Measurements from ENCODE around the gene ZNF714. TPM values are rescaled to one million over a fixed set of nuclear protein-coding genes. Genes with fewer than 3 reads are reported as not detected.

The ZNF714 gene
- total RNA-seq (2014; rRNA removed; shearing (Covaris generic); ENCODE audit: low replicate concordance), result 17.2 and 44.9 TPM in 2 replicates

GRCh38 chr19:21082011-21082975, at the start of gene ZNF714:
TSS of gene ZNF714 (plus strand) at chr19:21082203. CDS start at chr19:21098269, 16,066 bp downstream.
- Histone ChIP-seq H3K4me3 (ENCODE audit: low read length) (peak within 1 kb of the TSS; percentile 88), H2AFZ (ENCODE audit: low read length) (peak within 1 kb of the TSS; percentile 70; the same call in 1 of the 2 replicates), H3K9me3 (ENCODE audit: low read length) (no peaks in the 10 kb centered on the region), H3K27me3 (ENCODE audit: low read length) (no peaks in the 10 kb centered on the region), H3K9me2 (replicated peaks; ENCODE audit: insufficient read depth, low read length) (no peaks in the 10 kb centered on the region), H3K27ac (ENCODE audit: low read length) (peak within 1 kb of the TSS; percentile 67; the same call in 1 of the 2 replicates), H3K4me1 (ENCODE audit: low read length) (peaks cover 23% of the 10 kb centered on the region), H3K36me3 (ENCODE audit: insufficient read depth, low read length) (peaks cover 31% of the 10 kb centered on the region), H4K20me1 (ENCODE audit: insufficient read depth, low read depth, low read length) (no peaks in the 10 kb centered on the region), H3K9ac (ENCODE audit: low read length) (peak within 1 kb of the TSS; percentile 86), H3K4me2 (ENCODE audit: low read depth, low read length, poor library complexity, severe bottlenecking) (peak within 1 kb of the TSS; percentile 75), H3K79me2 (ENCODE audit: low read length) (peaks cover 46% of the 10 kb centered on the region)
- DNase-seq, result peak; percentile 97

- Histone ChIP-seq H3K4me3 (ENCODE audit: low read length) (no peak overlapping the region), H2AFZ (ENCODE audit: low read length) (no peak overlapping the region), H3K27me3 (ENCODE audit: low read length) (no peaks in the 10 kb centered on the region), H3K27ac (ENCODE audit: low read length) (no peak overlapping the region), H3K4me2 (ENCODE audit: low read depth, low read length, poor library complexity, severe bottlenecking) (no peak overlapping the region), H3K4me1 (ENCODE audit: low read length) (no peaks in the 10 kb centered on the region), H3K9ac (ENCODE audit: low read length) (no peak overlapping the region), H3K36me3 (ENCODE audit: insufficient read depth, low read length) (peaks cover 78% of the 10 kb centered on the region), H3K9me2 (replicated peaks; ENCODE audit: insufficient read depth, low read length) (no peaks in the 10 kb centered on the region), H3K9me3 (ENCODE audit: low read length) (peaks cover 10% of the 10 kb centered on the region), H3K79me2 (ENCODE audit: low read length) (peaks cover 83% of the 10 kb centered on the region), H4K20me1 (ENCODE audit: insufficient read depth, low read depth, low read length) (no peaks in the 10 kb centered on the region)
- DNase-seq, result no peak
These were observed 37.0 kb upstream of the ZNF714 start for GRCh38 chr19:21045028-21045427.

GRCh38 chr19:21046489-21046888, 35.5 kb upstream of the ZNF714 start:
- H3K27me3 ChIP-seq (ENCODE audit: low read length), result no peaks in the 10 kb centered on the region
- H3K9ac ChIP-seq (ENCODE audit: low read length), result no peak overlapping the region
- peaks cover 84% of the 10 kb centered on the region for H3K79me2 ChIP-seq (ENCODE audit: low read length)
- H3K9me2 ChIP-seq (replicated peaks; ENCODE audit: insufficient read depth, low read length), result no peaks in the 10 kb centered on the region
- no peak for DNase-seq
- H3K4me2 ChIP-seq (ENCODE audit: low read depth, low read length, poor library complexity, severe bottlenecking), result no peak overlapping the region
- no peak overlapping the region for H3K27ac ChIP-seq (ENCODE audit: low read length)
- peaks cover 79% of the 10 kb centered on the region for H3K36me3 ChIP-seq (ENCODE audit: insufficient read depth, low read length)
- H4K20me1 ChIP-seq (ENCODE audit: insufficient read depth, low read depth, low read length), result no peaks in the 10 kb centered on the region
- H3K4me3 ChIP-seq (ENCODE audit: low read length), result no peak overlapping the region
- no peak overlapping the region for H2AFZ ChIP-seq (ENCODE audit: low read length)
- H3K4me1 ChIP-seq (ENCODE audit: low read length), result no peaks in the 10 kb centered on the region
- H3K9me3 ChIP-seq (ENCODE audit: low read length), result peaks cover 15% of the 10 kb centered on the region

- H3K36me3 ChIP-seq (ENCODE audit: insufficient read depth, low read length), result peaks cover 82% of the 10 kb centered on the region
- peaks cover 22% of the 10 kb centered on the region for H3K9me3 ChIP-seq (ENCODE audit: low read length)
- H3K4me1 ChIP-seq (ENCODE audit: low read length), result no peaks in the 10 kb centered on the region
- H2AFZ ChIP-seq (ENCODE audit: low read length), result no peak overlapping the region
- no peak overlapping the region for H3K4me3 ChIP-seq (ENCODE audit: low read length)
- no peaks in the 10 kb centered on the region for H3K9me2 ChIP-seq (replicated peaks; ENCODE audit: insufficient read depth, low read length)
- H3K27me3 ChIP-seq (ENCODE audit: low read length), result no peaks in the 10 kb centered on the region
- DNase-seq, result no peak
- no peak overlapping the region for H3K4me2 ChIP-seq (ENCODE audit: low read depth, low read length, poor library complexity, severe bottlenecking)
- no peak overlapping the region for H3K27ac ChIP-seq (ENCODE audit: low read length)
- peaks cover 85% of the 10 kb centered on the region for H3K79me2 ChIP-seq (ENCODE audit: low read length)
- H3K9ac ChIP-seq (ENCODE audit: low read length), result no peak overlapping the region
- no peaks in the 10 kb centered on the region for H4K20me1 ChIP-seq (ENCODE audit: insufficient read depth, low read depth, low read length)
These were observed 34.3 kb upstream of the ZNF714 start for GRCh38 chr19:21047716-21048115.

GRCh38 chr19:21052902-21053301, 29.1 kb upstream of the ZNF714 start:
- Histone ChIP-seq H3K27ac (ENCODE audit: low read length) (no peak overlapping the region), H3K4me2 (ENCODE audit: low read depth, low read length, poor library complexity, severe bottlenecking) (no peak overlapping the region), H3K36me3 (ENCODE audit: insufficient read depth, low read length) (peaks cover 84% of the 10 kb centered on the region), H3K9me3 (ENCODE audit: low read length) (peaks cover 22% of the 10 kb centered on the region), H3K27me3 (ENCODE audit: low read length) (no peaks in the 10 kb centered on the region), H3K9me2 (replicated peaks; ENCODE audit: insufficient read depth, low read length) (no peaks in the 10 kb centered on the region), H2AFZ (ENCODE audit: low read length) (no peak overlapping the region), H3K4me1 (ENCODE audit: low read length) (no peaks in the 10 kb centered on the region), H3K9ac (ENCODE audit: low read length) (no peak overlapping the region), H3K79me2 (ENCODE audit: low read length) (peaks cover 61% of the 10 kb centered on the region), H4K20me1 (ENCODE audit: insufficient read depth, low read depth, low read length) (no peaks in the 10 kb centered on the region), H3K4me3 (ENCODE audit: low read length) (no peak overlapping the region)
- no peak for DNase-seq

- H2AFZ ChIP-seq (ENCODE audit: low read length), result no peak overlapping the region
- H4K20me1 ChIP-seq (ENCODE audit: insufficient read depth, low read depth, low read length), result no peaks in the 10 kb centered on the region
- H3K9me3 ChIP-seq (ENCODE audit: low read length), result no peaks in the 10 kb centered on the region
- no peak overlapping the region for H3K9ac ChIP-seq (ENCODE audit: low read length)
- DNase-seq, result no peak
- no peak overlapping the region for H3K4me2 ChIP-seq (ENCODE audit: low read depth, low read length, poor library complexity, severe bottlenecking)
- no peaks in the 10 kb centered on the region for H3K4me1 ChIP-seq (ENCODE audit: low read length)
- no peaks in the 10 kb centered on the region for H3K9me2 ChIP-seq (replicated peaks; ENCODE audit: insufficient read depth, low read length)
- no peak overlapping the region for H3K27ac ChIP-seq (ENCODE audit: low read length)
- H3K27me3 ChIP-seq (ENCODE audit: low read length), result no peaks in the 10 kb centered on the region
- no peak overlapping the region for H3K4me3 ChIP-seq (ENCODE audit: low read length)
- peaks cover 23% of the 10 kb centered on the region for H3K36me3 ChIP-seq (ENCODE audit: insufficient read depth, low read length)
- no peaks in the 10 kb centered on the region; the same call in 1 of the 2 replicates for H3K79me2 ChIP-seq (ENCODE audit: low read length)
These were observed 16.7 kb upstream of the ZNF714 start for GRCh38 chr19:21065336-21065735.

GRCh38 chr19:21084343-21084742, 2.3 kb downstream of the ZNF714 start:
- DNase-seq, result no peak
- Histone ChIP-seq H2AFZ (ENCODE audit: low read length) (no peak overlapping the region), H3K79me2 (ENCODE audit: low read length) (peaks cover 64% of the 10 kb centered on the region), H4K20me1 (ENCODE audit: insufficient read depth, low read depth, low read length) (no peaks in the 10 kb centered on the region), H3K4me2 (ENCODE audit: low read depth, low read length, poor library complexity, severe bottlenecking) (no peak overlapping the region), H3K4me1 (ENCODE audit: low read length) (peaks cover 23% of the 10 kb centered on the region), H3K4me3 (ENCODE audit: low read length) (no peak overlapping the region), H3K9me2 (replicated peaks; ENCODE audit: insufficient read depth, low read length) (no peaks in the 10 kb centered on the region), H3K9me3 (ENCODE audit: low read length) (no peaks in the 10 kb centered on the region), H3K27me3 (ENCODE audit: low read length) (no peaks in the 10 kb centered on the region), H3K27ac (ENCODE audit: low read length) (no peak overlapping the region), H3K9ac (ENCODE audit: low read length) (no peak overlapping the region), H3K36me3 (ENCODE audit: insufficient read depth, low read length) (peaks cover 47% of the 10 kb centered on the region)

GRCh38 chr19:21087871-21088270, 5.9 kb downstream of the ZNF714 start:
- no peak overlapping the region for H3K4me2 ChIP-seq (ENCODE audit: low read depth, low read length, poor library complexity, severe bottlenecking)
- H3K9ac ChIP-seq (ENCODE audit: low read length), result no peak overlapping the region
- no peak overlapping the region for H3K4me3 ChIP-seq (ENCODE audit: low read length)
- H3K4me1 ChIP-seq (ENCODE audit: low read length), result peaks cover 15% of the 10 kb centered on the region
- H3K9me3 ChIP-seq (ENCODE audit: low read length), result no peaks in the 10 kb centered on the region
- H3K79me2 ChIP-seq (ENCODE audit: low read length), result peaks cover 78% of the 10 kb centered on the region
- no peak overlapping the region for H3K27ac ChIP-seq (ENCODE audit: low read length)
- H2AFZ ChIP-seq (ENCODE audit: low read length), result no peak overlapping the region
- H3K9me2 ChIP-seq (replicated peaks; ENCODE audit: insufficient read depth, low read length), result no peaks in the 10 kb centered on the region
- H3K27me3 ChIP-seq (ENCODE audit: low read length), result no peaks in the 10 kb centered on the region
- H4K20me1 ChIP-seq (ENCODE audit: insufficient read depth, low read depth, low read length), result no peaks in the 10 kb centered on the region
- H3K36me3 ChIP-seq (ENCODE audit: insufficient read depth, low read length), result peaks cover 52% of the 10 kb centered on the region
- no peak for DNase-seq
